ENCODE measurements around the gene GALNT14. TPM values are rescaled to one million over a fixed set of nuclear protein-coding genes. Genes with fewer than 3 reads are reported as not detected.

GALNT14 gene
- total and polyA plus RNA-seq, 5 experiments from 2014 or later, result 0.36 TPM; not detected in 4

- Mint-ChIP-seq H3K36me3 (no peaks in the 10 kb centered on the region), H3K9me3 (no peaks in the 10 kb centered on the region), H3K4me1 (peaks cover 5 to 15% (median 10%) of the 10 kb centered on the region in 4 donors), H3K27me3 (peaks cover 3 to 21% (median 3%) of the 10 kb centered on the region in 5 donors), H3K4me3 (no peak overlapping the region), H3K27ac (no peak overlapping the region)
- POLR2A ChIA-PET, result no interaction called here
- DNase-seq (no peak), ATAC-seq (no peak)
Measured at GRCh38 chr2:30865892-30866681, 272.2 kb downstream of the GALNT14 start.

GRCh38 chr2:30865243-30865642 lies 273.0 kb downstream of the GALNT14 start:
- H3K36me3 Mint-ChIP-seq, result no peaks in the 10 kb centered on the region
- no peak for DNase-seq
- H3K4me3 Mint-ChIP-seq, result no peak overlapping the region
- POLR2A ChIA-PET, result no interaction called here
- H3K9me3 Mint-ChIP-seq, result no peaks in the 10 kb centered on the region
- H3K4me1 Mint-ChIP-seq, result peaks cover 5 to 15% (median 10%) of the 10 kb centered on the region in 4 donors
- no peak overlapping the region for H3K27ac Mint-ChIP-seq
- H3K27me3 Mint-ChIP-seq, result peaks cover 3 to 21% (median 3%) of the 10 kb centered on the region in 5 donors
- ATAC-seq, result no peak

DNA sequence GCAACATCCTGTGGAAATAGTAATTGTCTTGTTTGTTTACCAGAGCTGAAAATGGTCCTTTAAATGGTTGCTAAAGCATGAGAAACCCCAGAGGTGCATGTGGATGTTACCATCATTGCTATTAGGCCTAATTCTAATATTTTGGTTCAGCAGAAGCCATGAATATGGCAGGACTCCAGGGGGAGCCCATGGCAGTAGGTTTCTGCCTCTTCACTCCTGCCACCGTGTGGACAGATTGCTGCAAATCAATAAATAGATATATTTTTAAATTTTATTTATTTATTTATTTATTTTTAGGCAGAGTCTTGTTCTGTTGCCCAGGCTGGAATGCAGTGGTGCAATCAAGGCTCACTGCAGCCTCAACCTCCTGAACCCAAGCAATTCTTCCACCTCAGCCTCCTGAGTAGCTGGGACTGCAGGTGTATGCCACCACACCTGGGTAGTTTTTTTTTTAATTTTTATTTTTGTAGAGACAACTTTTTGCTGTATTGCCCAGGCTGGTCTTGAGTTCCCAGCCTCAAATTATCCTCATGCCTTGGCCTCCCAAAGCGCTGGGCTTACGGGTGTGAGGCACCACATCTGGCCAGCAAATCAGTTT lies 276.1 kb downstream of the GALNT14 start:
- peaks cover 1 to 19% (median 3%) of the 10 kb centered on the region in 5 donors for H3K27me3 Mint-ChIP-seq
- peak in 1 of 2 donors; percentile 30 for ATAC-seq
- DNase-seq, result peak in 9 of 10 donors; percentile 13 to 69 (median 23)
- H3K36me3 Mint-ChIP-seq, result no peaks in the 10 kb centered on the region
- peaks cover 5 to 15% (median 10%) of the 10 kb centered on the region in 4 donors for H3K4me1 Mint-ChIP-seq
- POLR2A ChIA-PET, result no interaction called here
- no peak overlapping the region for H3K27ac Mint-ChIP-seq
- no peaks in the 10 kb centered on the region for H3K9me3 Mint-ChIP-seq
- H3K4me3 Mint-ChIP-seq, result no peak overlapping the region

GRCh38 chr2:30860726-30861125 lies 277.5 kb downstream of the GALNT14 start:
- ATAC-seq (no peak), DNase-seq (no peak)
- Mint-ChIP-seq H3K27ac (no peak overlapping the region), H3K4me3 (no peak overlapping the region), H3K9me3 (no peaks in the 10 kb centered on the region), H3K36me3 (no peaks in the 10 kb centered on the region), H3K4me1 (peaks cover 0 to 4% (median under 1%) of the 10 kb centered on the region in 4 donors), H3K27me3 (peaks cover 0 to 6% (median 2%) of the 10 kb centered on the region in 5 donors)
- POLR2A ChIA-PET, result no interaction called here

Other genes starting within 250 kb of the GALNT14 start
- under 1 TPM; 0.41 to 0.65 TPM for gene CAPN14, start 79.1 kb upstream of the GALNT14 start, total RNA-seq
- under 1 TPM in 2 of 3 donors, not detected in 1; 0.09 to 0.17 TPM for gene CAPN14, start 79.1 kb upstream of the GALNT14 start, polyA plus RNA-seq
- 1 to 10 TPM; 3.2 to 3.6 TPM for gene EHD3, start 95.7 kb upstream of the GALNT14 start, total RNA-seq
- gene EHD3, start 95.7 kb upstream of the GALNT14 start, polyA plus RNA-seq, result 1 to 10 TPM; 2.0 to 4.6 (median 2.6) TPM